Stimulated activated naive CD8-positive, alpha-beta T cell treated with anti-CD3 and anti-CD28 coated beads, Interleukin-15, amount 100 ng/mL, for 72 hours (primary cell): ENCODE results near the gene CABLES1.
"Not testable (repeated sequence)": the region's sequence is repeated elsewhere in the genome, so short reads cannot be mapped to it uniquely, and the experiment has no call there.

ENCODE experiments used
- ATAC-seq: fragments of 150-1000 bp; cut with Tn5 transposase; 2 replicates; pipeline ENCODE4 v1.10.0; 2021; ENCODE audit warnings: mild to moderate bottlenecking, moderate library complexity
- DNase-seq, 2 donors: peaks; one replicate each; pipeline ENCODE4 v3.0.0; 2021 to 2022
- H3K27ac Mint-ChIP-seq, 2 donors: one replicate each; pipeline ENCODE4 v1.8.0; 2022; ENCODE audit warnings: mild to moderate bottlenecking in 2 of 2, mixed read lengths in 2 of 2, moderate library complexity in 2 of 2
- H3K27me3 Mint-ChIP-seq: one replicate; pipeline ENCODE4 v1.8.0; 2022; ENCODE audit warnings: mixed read lengths
- H3K4me1 Mint-ChIP-seq: one replicate; pipeline ENCODE4 v1.8.0; 2022; ENCODE audit warnings: mild to moderate bottlenecking, mixed read lengths
- H3K4me3 Mint-ChIP-seq, 2 donors: one replicate each; pipeline ENCODE4 v1.8.0; 2022; ENCODE audit warnings: mild to moderate bottlenecking in 2 of 2, mixed read lengths in 2 of 2, moderate library complexity in 1 of 2
- H3K9me3 Mint-ChIP-seq, 2 donors: one replicate each; pipeline ENCODE4 v1.8.0; 2022; ENCODE audit warnings: mixed read lengths in 2 of 2

CABLES1 gene

GRCh38 chr18:23240609-23240930 lies 105.3 kb downstream of the CABLES1 start:
- ATAC-seq, result no peak
- Mint-ChIP-seq H3K9me3 (no peaks in the 10 kb centered on the region), H3K4me1 (peaks cover 44% of the 10 kb centered on the region), H3K27ac (no peak overlapping the region), H3K27me3 (no peaks in the 10 kb centered on the region), H3K4me3 (no peak overlapping the region)
- DNase-seq, result no peak

GRCh38 chr18:23241833-23242496 lies 106.7 kb downstream of the CABLES1 start:
- not testable (repeated sequence) for H3K4me3 Mint-ChIP-seq, ATAC-seq, H3K9me3 Mint-ChIP-seq, DNase-seq, H3K27me3 Mint-ChIP-seq, H3K27ac Mint-ChIP-seq
- H3K4me1 Mint-ChIP-seq, result peaks cover 33% of the 10 kb centered on the region

GRCh38 chr18:23243178-23243577 lies 107.9 kb downstream of the CABLES1 start:
- Mint-ChIP-seq H3K4me1 (peaks cover 20% of the 10 kb centered on the region), H3K27me3 (no peaks in the 10 kb centered on the region), H3K4me3 (no peak overlapping the region), H3K9me3 (no peaks in the 10 kb centered on the region), H3K27ac (no peak overlapping the region)
- DNase-seq (no peak), ATAC-seq (no peak)

- no peak for ATAC-seq
- Mint-ChIP-seq H3K4me3 (no peak overlapping the region), H3K27ac (no peak overlapping the region), H3K27me3 (no peaks in the 10 kb centered on the region), H3K9me3 (no peaks in the 10 kb centered on the region), H3K4me1 (peaks cover 14% of the 10 kb centered on the region)
- no peak for DNase-seq
Measured at GRCh38 chr18:23243816-23244215, 108.5 kb downstream of the CABLES1 start.

GRCh38 chr18:23244401-23244800 lies 109.1 kb downstream of the CABLES1 start:
- DNase-seq (no peak), ATAC-seq (no peak)
- no peaks in the 10 kb centered on the region for H3K9me3 Mint-ChIP-seq
- H3K27ac Mint-ChIP-seq, result peak overlapping the region in 1 of 2 donors; percentile 42
- H3K4me1 Mint-ChIP-seq, result peaks cover 10% of the 10 kb centered on the region
- no peak overlapping the region for H3K4me3 Mint-ChIP-seq
- no peaks in the 10 kb centered on the region for H3K27me3 Mint-ChIP-seq

- Mint-ChIP-seq H3K27me3 (no peaks in the 10 kb centered on the region), H3K27ac (peak overlapping the region in 1 of 2 donors; percentile 6), H3K9me3 (no peaks in the 10 kb centered on the region), H3K4me1 (peaks cover 10% of the 10 kb centered on the region), H3K4me3 (no peak overlapping the region)
- ATAC-seq (no peak), DNase-seq (no peak)
Measured at GRCh38 chr18:23245461-23245860, 110.2 kb downstream of the CABLES1 start.

- ATAC-seq (no peak), DNase-seq (no peak)
- no peaks in the 10 kb centered on the region for H3K27me3 Mint-ChIP-seq
- H3K4me3 Mint-ChIP-seq, result no peak overlapping the region
- H3K9me3 Mint-ChIP-seq, result no peaks in the 10 kb centered on the region
- peak overlapping the region; percentile 8 to 78 for H3K27ac Mint-ChIP-seq
- peaks cover 8% of the 10 kb centered on the region for H3K4me1 Mint-ChIP-seq
Measured at GRCh38 chr18:23247331-23247730, 112.0 kb downstream of the CABLES1 start.

GRCh38 chr18:23247896-23248295 lies 112.6 kb downstream of the CABLES1 start:
- H3K4me1 Mint-ChIP-seq, result peaks cover 5% of the 10 kb centered on the region
- no peak overlapping the region for H3K4me3 Mint-ChIP-seq
- ATAC-seq, result no peak
- no peaks in the 10 kb centered on the region for H3K27me3 Mint-ChIP-seq
- no peak for DNase-seq
- no peak overlapping the region for H3K27ac Mint-ChIP-seq
- no peaks in the 10 kb centered on the region for H3K9me3 Mint-ChIP-seq

- Mint-ChIP-seq H3K27ac (peak overlapping the region in 1 of 2 donors; percentile 5), H3K9me3 (no peaks in the 10 kb centered on the region), H3K4me1 (peaks cover 5% of the 10 kb centered on the region), H3K4me3 (no peak overlapping the region), H3K27me3 (no peaks in the 10 kb centered on the region)
- ATAC-seq (no peak), DNase-seq (no peak)
Measured at GRCh38 chr18:23248826-23249225, 113.5 kb downstream of the CABLES1 start.

GRCh38 chr18:23249348-23249747 lies 114.1 kb downstream of the CABLES1 start:
- DNase-seq (no peak), ATAC-seq (no peak)
- Mint-ChIP-seq H3K4me1 (peaks cover 5% of the 10 kb centered on the region), H3K9me3 (no peaks in the 10 kb centered on the region), H3K27ac (no peak overlapping the region), H3K27me3 (no peaks in the 10 kb centered on the region), H3K4me3 (no peak overlapping the region)

- H3K27ac Mint-ChIP-seq, result no peak overlapping the region
Measured at GRCh38 chr18:23250893-23251656, 115.8 kb downstream of the CABLES1 start.

GRCh38 chr18:23253630-23254029 lies 118.3 kb downstream of the CABLES1 start:
- Mint-ChIP-seq H3K4me1 (peaks cover 18% of the 10 kb centered on the region), H3K9me3 (no peaks in the 10 kb centered on the region), H3K27ac (no peak overlapping the region), H3K4me3 (no peak overlapping the region), H3K27me3 (no peaks in the 10 kb centered on the region)
- DNase-seq (no peak), ATAC-seq (no peak)

More at GRCh38 chr18:23250893-23251656, 115.8 kb downstream of the CABLES1 start:
- no peaks in the 10 kb centered on the region for H3K9me3 Mint-ChIP-seq
- DNase-seq, result no peak
- peak overlapping the region in 1 of 2 donors; percentile 24 for H3K4me3 Mint-ChIP-seq
- peaks cover 5% of the 10 kb centered on the region for H3K4me1 Mint-ChIP-seq
- ATAC-seq, result no peak
- H3K27me3 Mint-ChIP-seq, result no peaks in the 10 kb centered on the region

GRCh38 chr18:23257137-23257536 lies 121.9 kb downstream of the CABLES1 start:
- no peak overlapping the region for H3K4me3 Mint-ChIP-seq
- no peaks in the 10 kb centered on the region for H3K27me3 Mint-ChIP-seq
- no peak overlapping the region for H3K27ac Mint-ChIP-seq
- DNase-seq (no peak), ATAC-seq (no peak)
- H3K9me3 Mint-ChIP-seq, result no peaks in the 10 kb centered on the region
- H3K4me1 Mint-ChIP-seq, result peaks cover 40% of the 10 kb centered on the region

GRCh38 chr18:23257686-23258565 lies 122.6 kb downstream of the CABLES1 start:
- Mint-ChIP-seq H3K4me3 (no peak overlapping the region), H3K4me1 (peaks cover 40% of the 10 kb centered on the region), H3K9me3 (no peaks in the 10 kb centered on the region), H3K27me3 (no peaks in the 10 kb centered on the region), H3K27ac (no peak overlapping the region)
- no peak for ATAC-seq
- no peak for DNase-seq

- H3K27me3 Mint-ChIP-seq, result no peaks in the 10 kb centered on the region
- H3K4me1 Mint-ChIP-seq, result peaks cover 40% of the 10 kb centered on the region
- peak overlapping the region; percentile 80 to 89 for H3K27ac Mint-ChIP-seq
- no peak for ATAC-seq
- H3K4me3 Mint-ChIP-seq, result peak overlapping the region; percentile 52 to 74
- DNase-seq, result no peak
- no peaks in the 10 kb centered on the region for H3K9me3 Mint-ChIP-seq
Measured at GRCh38 chr18:23258566-23259469, 123.5 kb downstream of the CABLES1 start.
